GM21619 (cell line): ENCODE measurements around the gene AKNA.

Experiments used
- ATAC-seq: cut with Tn5 transposase; IDR thresholded peaks from one replicate; pipeline ENCODE4 v1.9.1; 2021; ENCODE audit not compliant: unreplicated experiment

The AKNA gene

GRCh38 chr9:114417511-114417910 is 29.7 kb upstream of the AKNA start:
- ATAC-seq, result no peak

- ATAC-seq, result no peak
Measured at GRCh38 chr9:114416906-114417305, 29.1 kb upstream of the AKNA start.

DNA sequence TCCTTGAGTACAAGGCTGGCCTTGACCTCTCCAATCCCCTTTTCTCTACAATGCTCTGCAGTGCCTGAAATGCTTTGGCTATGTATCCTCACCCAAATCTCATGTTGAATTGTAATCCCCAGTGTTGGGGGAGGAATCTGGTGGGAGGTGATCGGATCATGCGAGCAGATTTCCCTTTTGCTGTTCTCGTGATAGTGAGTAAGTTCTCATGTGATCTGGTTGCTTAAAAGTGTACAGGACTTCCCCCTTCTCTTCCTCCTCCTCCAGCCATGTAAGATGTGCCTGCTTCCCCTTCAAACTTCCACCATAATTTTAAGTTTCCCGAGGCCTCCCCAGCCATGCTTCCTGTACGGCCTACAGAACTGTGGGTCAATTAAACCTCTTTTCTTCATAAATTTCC is 28.5 kb upstream of the AKNA start:
- no peak for ATAC-seq

DNA sequence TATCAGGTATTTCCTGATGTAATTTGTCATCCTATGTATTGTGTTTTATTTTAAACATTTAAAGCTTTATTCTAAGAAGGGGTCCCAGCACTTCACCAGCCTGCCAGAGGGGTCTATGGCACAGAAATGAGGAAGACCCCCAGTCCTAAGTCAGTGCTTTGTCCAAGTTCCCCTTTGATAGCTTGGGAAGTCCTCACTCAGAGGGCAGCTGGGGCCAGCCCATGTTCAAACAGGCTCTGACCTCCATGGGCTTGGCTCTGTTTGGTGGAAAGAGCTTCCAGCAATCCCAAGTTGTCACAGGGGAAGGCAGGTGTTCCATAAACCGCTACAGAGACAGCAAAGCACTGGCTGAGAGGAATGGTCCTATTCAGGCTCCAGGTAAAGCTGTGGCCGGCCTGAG is 26.6 kb upstream of the AKNA start:
- ATAC-seq, result no peak

GRCh38 chr9:114413861-114414301 is 26.1 kb upstream of the AKNA start:
- ATAC-seq, result no peak

- no peak for ATAC-seq
Measured at GRCh38 chr9:114412048-114412683, 24.4 kb upstream of the AKNA start.

DNA sequence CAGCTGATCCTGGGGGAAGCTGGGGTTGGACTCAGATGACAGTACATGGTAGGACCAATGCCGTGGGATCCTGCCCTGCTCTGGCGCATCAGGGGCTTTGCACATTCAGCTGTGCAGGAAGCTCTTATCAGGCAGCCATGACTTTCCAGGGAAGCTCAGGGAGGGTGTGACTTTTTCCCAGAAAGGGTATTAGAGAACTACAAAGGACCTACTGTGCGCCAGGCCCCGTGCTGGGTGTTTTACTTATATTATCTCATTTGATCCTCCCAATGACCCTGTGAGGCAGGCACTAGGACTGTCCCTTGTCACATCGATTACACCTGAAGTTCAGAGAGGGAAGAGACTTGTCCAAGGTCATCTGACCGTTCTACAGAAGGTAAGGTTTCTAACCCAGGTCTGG is 23.7 kb upstream of the AKNA start:
- ATAC-seq, result no peak

- no peak for ATAC-seq
Measured at GRCh38 chr9:114410910-114411309, 23.1 kb upstream of the AKNA start.

DNA sequence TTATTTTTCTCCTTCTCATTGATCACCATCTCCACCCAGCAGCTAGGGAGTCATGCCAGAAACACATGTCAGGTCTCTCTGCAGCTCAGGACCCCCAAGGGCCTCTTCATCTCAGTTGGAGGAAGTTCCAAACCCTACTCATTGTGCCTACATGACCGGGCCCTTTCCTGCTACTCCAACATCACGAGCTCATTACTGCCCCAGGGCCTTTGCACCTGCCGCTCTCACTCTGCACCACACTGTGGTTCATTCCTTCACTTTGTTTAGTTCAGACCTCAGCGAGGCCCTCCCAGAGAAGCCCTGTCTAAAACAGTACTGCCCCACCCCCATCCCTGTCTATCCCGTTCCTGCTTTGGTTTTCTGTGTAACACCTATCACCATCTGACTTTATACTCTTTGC is 22.1 kb upstream of the AKNA start:
- ATAC-seq, result no peak

- ATAC-seq, result no peak
Measured at GRCh38 chr9:114409103-114409780, 21.5 kb upstream of the AKNA start.

DNA sequence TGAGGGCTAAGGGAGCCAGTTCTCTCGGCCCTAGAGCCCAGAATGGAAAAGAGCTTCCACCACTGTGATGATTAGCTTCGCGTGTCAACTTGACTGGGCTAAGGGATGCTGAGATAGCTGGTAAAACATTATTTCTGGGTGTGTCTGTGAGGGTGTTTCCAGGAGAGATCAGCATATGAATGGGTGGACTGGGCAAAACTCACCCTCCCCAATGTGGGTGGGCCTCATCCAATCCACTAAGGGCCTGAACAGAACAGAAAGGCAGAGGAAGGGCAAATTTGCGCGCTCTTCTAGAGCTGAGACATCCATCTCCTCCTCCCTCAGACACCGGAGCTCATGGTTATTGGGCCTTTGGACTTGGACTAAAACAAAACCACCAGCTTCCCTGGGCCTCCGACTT is 20.9 kb upstream of the AKNA start:
- no peak for ATAC-seq

DNA sequence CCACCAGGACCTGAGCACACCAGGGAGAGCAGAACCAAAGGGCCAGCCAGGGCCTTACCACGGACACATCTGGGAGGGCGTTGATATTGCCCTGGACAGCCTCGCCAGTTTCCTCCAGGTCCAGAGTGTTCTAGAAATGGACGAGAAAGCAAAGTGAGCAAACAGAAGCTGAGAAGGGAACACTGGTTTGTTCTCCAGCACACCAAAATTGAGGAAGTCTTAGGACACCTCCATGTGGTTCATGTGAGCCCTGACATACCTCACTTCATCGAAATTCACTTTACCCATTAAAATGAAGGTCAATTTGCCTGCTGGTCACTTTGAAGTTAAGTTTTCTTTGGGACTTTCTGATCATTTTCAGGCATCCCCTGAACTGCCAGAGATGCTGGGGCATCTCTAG is 20.1 kb upstream of the AKNA start:
- no peak for ATAC-seq

- ATAC-seq, result no peak
Measured at GRCh38 chr9:114406441-114406840, 18.7 kb upstream of the AKNA start.

DNA sequence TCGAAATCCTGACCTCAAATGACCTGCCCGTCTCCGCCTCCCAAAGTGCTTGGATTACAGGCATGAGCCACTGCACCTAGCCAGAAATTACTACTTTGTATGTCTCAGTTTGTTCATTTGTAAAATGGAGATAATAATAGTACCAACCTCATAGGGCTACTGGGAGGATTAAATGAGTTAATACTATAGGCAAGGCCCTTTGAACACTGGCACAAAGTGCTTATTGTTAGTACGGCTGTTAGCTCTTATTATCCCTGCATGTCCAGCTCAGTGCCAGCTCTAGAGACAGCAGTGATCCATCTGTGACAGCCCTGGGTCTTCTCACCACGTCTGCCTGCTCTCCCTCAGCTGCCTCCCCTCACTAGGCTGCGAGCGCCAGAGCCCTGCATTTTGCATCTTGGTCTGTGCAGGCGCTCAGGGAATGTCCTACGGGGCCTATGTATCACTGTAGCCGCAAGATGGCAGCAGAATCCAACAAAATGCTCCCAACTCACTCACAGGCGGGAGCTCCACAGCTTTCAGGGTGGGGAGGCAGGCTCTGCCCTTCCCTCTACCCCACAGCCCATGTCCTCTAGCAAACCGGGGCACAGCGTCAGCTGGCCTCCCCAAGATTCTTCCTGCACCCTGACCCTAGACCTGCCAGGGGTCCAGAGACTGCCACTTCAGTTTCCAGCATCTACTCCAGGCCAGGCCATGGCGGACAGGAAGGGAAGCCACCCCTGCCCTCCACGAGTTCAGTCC is 17.7 kb upstream of the AKNA start:
- peak; percentile 94 for ATAC-seq

GRCh38 chr9:114404531-114404930 is 16.7 kb upstream of the AKNA start:
- ATAC-seq, result no peak

- ATAC-seq, result no peak
Measured at GRCh38 chr9:114403153-114403756, 15.5 kb upstream of the AKNA start.

DNA sequence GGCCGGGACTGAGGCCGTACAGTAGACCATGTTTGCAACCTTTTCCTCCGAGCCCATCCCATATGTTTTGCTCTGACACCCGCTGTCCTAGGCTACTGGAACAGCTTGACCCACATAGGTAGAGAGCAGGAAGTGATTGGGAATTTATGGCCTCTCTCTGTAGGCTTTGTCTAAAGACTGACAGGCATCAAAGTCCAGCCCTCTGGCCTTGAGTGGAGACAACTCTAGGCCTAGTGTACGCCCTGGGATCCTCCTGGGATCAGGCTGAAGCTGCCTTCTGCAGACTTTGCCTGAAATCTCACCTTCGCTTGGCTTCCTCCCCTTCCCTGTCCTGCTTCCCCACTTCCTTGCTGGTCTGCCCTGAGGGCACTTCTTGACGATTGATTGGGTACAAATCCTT is 13.6 kb upstream of the AKNA start:
- ATAC-seq, result no peak

GRCh38 chr9:114400772-114401171 is 13.0 kb upstream of the AKNA start:
- no peak for ATAC-seq

DNA sequence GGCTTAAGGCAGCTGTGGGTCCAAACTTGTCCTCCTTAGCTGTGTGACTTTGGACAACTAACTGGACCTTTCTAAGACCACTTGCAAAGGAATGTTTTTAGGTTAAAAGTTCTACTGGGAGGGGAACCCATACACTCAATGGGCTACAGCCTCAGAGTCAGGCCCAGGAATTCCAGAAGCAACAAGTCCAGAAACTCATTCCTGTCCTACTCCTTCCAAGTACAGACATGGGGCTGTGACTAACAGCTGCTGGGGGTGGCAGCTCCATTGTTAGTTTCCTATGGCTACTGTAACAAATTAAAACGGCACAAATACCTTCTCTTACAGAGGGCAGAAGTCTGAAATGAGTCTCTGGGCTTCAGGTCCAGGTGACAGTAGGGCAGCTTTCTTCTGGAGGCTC is 12.4 kb upstream of the AKNA start:
- no peak for ATAC-seq

- no peak for ATAC-seq
Measured at GRCh38 chr9:114399381-114399780, 11.6 kb upstream of the AKNA start.

- peak; percentile 72 for ATAC-seq
Measured at GRCh38 chr9:114397848-114398605, 10.2 kb upstream of the AKNA start.
